NCI-H1417 (cell line): ENCODE results near the gene EPO.

Source experiments
- DNase-seq, 3 experiments: peaks; one replicate each; lab custom pipeline; 2025; lab: John Stamatoyannopoulos, UW

EPO gene

DNA sequence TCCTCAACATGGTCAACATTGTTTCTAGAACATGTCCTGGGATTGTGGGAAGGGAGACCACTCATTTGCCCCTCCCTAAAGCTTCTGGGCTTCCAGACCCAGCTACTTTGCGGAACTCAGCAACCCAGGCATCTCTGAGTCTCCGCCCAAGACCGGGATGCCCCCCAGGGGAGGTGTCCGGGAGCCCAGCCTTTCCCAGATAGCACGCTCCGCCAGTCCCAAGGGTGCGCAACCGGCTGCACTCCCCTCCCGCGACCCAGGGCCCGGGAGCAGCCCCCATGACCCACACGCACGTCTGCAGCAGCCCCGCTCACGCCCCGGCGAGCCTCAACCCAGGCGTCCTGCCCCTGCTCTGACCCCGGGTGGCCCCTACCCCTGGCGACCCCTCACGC lies at the start of gene EPO:
TSS of gene EPO (plus strand) at position 190 of the 392 bp plus-strand sequence. CDS start 513 bp downstream, outside the sequence.
- DNase-seq: no peak

DNA sequence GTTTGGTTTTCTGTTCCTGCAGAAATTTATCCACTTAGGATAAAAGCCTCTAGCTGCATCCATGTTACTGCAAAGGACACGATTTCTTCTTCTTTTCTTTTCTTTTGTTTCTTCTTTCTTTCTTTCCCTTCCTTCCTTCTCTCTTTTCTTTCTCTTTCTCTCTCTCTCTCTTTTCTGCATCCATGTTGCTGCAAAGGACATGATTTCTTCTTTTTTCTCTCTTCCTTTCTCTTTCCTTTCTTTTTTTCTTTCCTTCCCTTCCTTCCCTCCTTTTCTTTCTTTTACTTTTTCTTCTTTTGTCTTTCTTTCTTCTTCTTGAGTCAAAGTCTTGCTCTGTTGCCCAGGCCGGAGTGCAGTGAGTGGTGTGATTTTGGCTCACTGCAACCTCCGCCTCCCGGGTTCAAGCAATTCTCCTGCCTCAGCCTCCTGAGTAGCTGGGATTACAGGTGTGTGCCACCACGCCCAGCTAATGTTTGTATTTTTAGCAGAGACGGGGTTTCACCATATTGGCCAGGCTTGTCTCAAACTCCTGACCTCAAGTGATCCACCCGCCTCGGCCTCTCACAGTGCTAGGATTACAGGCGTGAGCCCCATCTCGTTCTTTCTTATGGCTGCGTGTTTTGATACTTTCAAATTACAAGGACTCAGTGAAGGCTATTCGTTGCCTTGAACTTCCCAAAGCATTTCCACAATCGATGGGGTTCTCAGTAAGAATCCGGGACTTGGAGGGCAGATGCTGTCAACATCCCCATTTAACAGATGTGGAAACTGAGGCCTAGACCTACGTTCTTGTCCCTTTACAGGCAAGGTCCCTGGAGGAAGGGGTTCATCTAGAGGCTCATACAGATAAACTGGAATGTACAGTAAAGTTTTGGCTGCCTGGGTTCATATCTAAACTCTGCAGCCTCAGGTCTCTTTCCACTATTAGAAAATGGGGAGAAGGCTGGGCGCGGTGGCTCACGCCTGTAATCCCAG lies 48.6 kb upstream of the EPO start:
- no peak for DNase-seq

DNA sequence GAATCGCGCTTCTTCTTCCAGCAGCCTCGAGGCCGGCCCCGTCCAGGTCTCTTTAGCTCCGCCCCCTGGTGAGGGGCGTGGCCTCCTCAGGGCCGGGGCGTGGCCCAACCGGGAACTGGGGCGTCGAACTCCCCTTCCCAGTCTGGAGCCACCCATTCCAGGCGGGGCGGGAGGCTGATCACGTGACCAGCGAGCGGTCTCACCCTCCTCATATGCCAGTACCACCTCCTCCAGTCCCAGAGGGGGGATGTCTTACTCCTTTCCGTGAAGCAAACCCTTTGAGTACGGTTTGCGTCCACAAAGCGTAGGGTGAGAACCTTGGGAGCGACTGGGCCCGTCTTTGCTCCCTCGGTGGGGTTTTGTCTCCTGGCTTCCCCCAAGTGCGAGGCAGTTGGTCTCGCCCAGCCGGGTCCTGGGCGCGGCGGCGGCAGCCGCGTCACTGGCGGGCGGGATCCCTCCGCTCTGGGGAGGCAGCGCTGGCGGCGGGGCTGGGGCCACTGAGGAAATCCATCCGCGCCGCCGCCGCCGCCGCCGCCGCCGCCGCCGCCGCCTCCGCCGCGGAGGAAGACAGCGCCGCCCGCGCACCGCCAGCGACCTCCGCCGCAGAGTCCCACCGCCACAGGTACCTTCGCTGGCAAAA lies 46.8 kb upstream of the EPO start, which contains the start of gene GNB2:
TSS of gene GNB2 (plus strand) at position 439 of the 640 bp plus-strand sequence. CDS start 2,526 bp downstream, outside the sequence.
- peak; percentile 100 for DNase-seq

DNA sequence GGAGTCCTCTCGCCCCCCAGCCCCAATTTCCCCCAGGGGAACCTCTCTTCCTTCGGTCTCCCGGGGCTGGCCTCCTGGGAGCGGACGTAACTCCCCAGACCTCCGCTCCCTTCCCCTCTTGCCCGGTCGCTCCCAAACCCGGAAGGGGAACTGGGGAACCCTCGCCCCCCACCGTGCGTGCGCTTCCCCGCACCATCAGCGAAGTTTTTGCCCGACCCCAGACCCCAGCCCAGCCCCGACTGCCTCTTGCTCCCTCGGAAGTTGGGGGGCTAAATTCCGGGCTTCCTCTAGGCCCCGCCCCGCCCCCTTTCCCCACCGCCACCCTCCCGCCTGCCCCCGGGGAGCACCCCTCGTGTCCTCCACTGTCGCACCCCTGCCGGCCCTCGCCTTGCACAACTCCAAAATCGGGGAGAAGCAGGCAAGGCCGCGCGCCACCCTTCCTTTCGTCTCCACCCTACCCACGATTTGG lies 46.3 kb upstream of the EPO start:
- DNase-seq: peak; percentile 24 to 90 (median 81)

DNA sequence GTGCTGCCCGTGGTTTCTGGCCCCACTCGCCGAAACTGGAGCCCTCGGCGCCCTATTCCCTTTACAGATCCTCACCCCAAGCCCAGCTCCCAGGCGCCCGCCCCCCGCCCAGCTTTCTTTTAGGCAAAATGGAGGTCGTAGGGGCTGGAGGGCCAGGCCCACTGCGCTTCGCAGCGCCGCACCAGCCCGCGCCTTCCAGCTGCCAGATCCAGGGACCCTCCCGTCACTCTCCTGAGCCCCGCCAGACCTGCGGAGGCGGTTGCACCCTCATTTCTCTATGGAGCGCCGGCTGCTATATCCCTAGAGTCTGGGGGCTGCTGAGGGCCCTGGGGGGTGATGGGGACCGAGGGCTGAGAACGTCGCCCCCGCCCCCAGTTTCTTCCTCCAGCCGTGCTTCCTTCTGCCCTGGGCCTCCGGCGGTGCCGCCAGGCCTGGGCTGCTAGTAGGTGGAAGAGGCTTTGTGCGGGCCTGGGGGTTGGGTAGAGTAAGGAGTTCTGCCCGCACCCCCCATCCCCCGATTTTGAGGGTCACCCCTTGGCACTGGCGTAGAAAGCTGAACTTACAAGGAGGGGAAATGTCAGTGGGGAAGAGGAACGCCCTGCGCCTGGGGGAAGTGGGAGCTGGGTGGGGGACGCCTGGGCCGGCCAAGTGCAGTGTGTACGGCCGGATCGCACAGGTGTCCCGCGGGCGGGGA lies 45.7 kb upstream of the EPO start:
- DNase-seq: peak in 2 of 3 experiments; percentile 72 to 73

DNA sequence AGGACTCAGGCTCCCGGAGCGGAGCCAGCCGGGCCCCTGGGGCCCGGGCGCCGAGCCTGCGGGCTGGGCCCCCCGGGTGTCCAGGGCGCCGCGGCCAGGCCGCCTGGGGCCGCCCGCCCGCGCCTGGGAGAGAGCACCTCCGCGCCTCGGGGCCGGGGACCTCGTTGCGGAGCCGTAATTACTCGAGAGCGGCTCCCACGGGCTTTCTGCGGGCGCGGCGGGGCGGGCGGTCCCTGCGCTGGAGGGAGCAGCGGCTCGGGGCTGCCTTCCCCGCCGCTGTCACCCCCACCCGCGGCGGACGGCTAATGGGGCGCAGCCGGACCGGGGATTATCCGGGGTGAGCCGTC lies 45.2 kb upstream of the EPO start:
- DNase-seq: peak; percentile 32 to 84 (median 82)

DNA sequence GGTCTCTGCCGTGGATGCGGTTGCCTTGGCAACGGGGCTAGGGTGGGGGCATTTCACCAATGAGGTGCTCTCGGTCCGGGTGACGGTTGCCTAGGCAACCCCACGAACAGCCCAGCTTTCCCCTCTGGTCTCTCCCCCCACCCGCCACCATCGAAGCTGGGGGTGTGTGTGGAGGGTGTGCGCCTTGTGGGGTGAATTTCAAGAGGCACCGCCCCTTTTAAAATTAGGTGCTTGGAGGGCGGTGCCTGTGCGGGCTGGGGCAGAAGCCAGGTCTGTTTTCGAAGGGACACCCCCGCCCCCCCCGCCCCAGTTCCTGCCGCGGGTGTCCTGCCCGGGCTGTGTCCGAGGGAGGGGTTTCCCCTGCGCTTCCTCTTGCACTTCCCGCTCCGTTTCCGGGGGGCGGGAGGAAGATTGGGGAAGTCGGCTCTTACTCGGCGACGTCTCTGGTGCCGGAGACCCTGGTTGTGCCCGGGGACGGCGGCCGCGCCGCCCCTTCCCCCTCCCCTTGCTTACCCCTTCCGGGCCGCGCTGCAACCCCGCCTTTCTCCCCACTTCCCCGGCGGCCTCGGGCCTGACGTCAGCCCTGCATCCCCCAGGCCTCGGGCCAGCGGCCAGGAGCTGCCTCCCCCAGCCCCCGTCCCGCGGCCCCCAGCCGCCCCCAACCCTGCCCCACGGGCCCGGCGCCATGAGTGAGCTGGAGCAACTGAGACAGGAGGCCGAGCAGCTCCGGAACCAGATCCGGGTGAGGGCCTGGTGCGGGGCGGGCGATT lies 44.5 kb upstream of the EPO start:
- peak; percentile 44 to 95 (median 89) for DNase-seq

DNA sequence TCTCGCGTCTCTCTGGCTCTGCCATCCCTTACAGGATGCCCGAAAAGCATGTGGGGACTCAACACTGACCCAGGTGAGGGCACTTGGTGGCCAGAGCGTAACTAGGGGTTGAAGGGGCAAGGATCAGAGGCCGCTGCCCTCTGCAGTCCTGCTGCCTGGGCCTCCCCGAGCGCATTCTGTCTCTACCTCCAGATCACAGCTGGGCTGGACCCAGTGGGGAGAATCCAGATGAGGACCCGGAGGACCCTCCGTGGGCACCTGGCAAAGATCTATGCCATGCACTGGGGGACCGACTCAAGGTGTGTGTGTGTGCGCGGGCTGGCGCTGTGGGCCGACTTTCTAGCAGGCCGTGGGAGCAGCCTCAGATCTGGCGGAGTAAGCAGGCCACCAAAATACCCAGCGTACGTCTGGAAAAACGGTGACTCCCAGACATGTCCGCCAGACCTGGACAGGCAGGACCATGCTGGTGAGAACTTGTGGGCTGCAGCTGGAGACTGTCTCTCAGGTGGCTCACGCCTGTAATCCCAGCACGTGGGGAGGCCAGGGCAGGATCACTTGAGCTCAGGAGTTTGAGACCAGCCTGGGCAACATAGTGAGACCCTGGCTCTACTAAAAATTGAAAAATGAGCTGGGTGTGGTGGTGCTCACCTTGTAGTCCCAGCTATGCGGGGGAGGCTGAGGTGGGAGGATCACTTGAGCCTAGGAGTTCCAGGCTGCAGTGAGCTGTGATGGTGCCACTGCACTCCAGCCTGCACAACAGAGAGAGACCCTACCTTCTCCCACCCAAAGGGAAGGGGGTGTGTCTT lies 43.6 kb upstream of the EPO start:
- no peak for DNase-seq

DNA sequence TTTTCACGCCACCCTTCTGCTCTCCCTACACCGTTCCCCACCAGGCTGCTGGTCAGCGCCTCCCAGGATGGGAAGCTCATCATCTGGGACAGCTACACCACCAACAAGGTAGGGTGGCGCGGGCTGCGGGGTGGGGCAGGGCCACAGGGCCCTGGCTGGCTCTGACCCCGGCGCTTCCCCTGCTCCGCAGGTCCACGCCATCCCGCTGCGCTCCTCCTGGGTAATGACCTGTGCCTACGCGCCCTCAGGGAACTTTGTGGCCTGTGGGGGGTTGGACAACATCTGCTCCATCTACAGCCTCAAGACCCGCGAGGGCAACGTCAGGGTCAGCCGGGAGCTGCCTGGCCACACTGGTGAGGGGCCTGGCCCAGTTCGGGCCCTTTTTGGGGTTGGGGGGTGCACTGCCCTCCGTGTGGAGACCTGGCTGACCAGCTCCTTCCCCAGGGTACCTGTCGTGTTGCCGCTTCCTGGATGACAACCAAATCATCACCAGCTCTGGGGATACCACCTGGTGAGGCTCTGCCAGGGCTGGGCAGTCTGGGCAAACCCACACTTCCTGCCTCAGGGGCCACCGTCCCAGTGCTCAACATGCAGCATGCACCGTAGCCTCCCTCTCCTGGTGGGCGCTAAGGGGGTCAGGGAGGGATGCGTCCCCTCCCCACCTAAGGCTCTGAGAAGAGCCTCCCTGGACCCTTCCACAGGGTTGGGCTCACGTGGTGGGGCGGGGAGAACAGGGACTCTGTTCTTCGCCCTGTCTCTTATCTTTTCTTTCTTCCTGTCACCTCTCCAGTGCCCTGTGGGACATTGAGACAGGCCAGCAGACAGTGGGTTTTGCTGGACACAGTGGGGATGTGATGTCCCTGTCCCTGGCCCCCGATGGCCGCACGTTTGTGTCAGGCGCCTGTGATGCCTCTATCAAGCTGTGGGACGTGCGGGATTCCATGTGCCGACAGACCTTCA lies 42.7 kb upstream of the EPO start:
- no peak for DNase-seq

DNA sequence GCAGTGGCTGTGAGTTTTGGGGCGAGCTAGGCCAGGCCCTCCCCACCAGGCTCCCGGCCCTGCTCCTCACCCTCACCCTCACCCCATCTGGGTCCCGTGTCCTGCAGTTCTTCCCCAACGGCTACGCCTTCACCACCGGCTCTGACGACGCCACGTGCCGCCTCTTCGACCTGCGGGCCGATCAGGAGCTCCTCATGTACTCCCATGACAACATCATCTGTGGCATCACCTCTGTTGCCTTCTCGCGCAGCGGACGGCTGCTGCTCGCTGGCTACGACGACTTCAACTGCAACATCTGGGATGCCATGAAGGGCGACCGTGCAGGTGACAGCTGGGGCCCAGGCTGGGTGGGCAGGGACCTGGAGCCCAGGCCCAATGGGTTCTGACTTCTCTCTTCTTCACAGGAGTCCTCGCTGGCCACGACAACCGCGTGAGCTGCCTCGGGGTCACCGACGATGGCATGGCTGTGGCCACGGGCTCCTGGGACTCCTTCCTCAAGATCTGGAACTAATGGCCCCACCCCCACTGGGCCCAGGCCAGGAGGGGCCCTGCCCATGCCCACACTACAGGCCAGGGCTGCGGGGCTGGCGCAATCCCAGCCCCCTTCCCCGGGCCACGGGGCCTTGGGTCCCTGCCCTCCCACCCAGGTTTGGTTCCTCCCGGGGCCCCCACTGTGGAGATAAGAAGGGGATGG lies 41.8 kb upstream of the EPO start:
- no peak for DNase-seq

DNA sequence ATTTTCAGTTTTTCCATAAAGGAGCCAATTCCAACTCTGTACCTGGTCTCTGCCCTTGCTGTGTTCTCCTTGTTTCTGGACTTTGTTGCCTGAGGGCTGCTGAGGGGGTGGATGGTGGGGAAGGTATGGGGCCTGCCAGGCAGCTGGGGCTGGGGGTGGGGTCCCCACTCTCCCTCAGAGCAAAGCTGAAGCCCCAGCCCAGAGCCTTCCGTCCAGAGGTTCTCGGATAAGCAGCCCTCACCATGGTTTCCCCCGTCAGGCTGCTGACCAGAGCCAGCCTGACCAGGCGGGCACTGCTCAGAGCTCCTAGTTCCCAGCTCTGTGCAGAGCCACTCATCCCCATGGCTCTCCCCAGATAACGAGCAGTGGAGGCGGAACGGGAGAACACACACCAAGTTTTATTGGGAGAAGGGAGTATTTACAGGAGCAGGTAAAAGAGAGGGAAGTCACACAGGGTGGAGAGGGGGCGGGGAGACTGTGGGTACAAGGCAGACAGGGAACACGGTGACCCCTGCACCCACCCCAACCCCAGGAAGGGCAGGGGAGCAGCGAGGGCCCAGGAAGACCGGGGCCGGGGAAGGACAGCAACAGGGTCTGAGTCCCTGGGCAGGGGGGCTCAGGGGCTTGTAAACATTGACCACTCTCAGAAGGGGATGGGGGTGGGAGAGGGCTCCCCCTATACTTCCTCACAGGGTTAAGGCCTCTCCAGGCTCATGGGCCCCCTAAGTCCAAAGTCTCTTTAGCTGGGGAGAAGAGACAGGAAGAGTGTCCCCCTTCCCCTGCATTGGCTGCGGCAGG lies 40.9 kb upstream of the EPO start:
- no peak for DNase-seq

DNA sequence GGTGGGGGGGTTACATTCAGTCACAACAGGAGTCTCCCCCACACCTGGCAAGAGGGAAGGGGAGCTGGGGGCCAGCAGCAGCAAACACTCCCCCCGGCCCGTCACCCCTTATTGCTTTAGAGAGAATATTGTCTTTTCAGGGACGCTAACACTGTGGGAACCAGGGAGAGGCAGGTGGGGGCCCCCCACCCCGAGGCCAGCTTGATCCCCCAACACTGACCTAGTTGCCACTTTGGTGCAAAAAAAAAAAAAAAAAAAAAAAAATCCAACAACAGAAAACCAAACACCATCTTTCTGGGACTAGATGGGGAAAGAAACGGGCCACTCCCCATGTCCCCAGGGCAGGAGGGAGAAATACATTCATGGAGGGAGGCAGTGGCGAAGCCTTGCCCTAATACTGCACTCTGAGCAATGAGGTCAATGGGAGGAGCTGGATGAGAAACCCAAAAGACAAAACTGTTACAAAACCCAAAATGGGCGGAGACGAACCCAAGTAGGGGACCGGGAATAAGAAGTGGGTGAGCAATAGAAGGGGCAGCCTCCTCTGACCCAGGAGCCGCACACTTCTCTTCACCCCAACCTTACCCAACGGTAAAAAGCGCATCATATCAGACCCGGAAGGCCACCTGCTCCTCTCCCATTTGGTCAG lies 40.2 kb upstream of the EPO start:
- DNase-seq: no peak

DNA sequence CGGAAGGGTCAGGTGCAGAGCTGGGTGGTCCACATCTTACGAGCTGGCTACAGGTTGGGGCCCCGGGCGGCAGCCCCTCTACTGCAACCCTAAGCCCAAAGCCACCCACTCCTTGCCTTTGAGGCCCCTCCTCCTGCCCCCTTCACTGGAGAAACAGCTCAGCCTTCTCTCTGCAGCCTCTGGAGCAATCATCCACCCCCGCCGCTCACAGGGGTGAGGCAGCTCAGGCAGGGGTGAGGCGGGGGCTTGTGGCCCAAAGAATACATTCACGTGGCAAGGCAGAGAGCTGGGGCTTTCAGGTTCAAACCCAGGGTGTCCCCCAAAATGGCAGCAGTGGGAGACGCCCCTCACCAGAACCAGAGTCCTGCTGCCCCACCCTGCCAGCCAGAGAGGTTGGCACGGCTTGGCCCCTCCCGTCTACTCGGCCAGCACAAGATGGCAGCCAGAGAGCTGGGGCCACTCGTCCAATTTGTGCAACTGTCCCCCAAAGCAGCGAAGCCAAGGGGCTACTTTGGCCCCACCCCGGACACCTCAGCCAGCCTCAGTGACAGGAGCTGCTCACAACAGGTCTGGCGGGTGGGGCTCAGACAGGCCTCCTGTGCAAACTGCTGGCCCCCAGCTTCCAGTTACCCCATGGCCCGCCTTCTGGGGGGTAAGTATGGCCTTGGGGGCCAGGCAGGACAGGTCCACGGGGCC lies 39.5 kb upstream of the EPO start:
- DNase-seq: no peak

DNA sequence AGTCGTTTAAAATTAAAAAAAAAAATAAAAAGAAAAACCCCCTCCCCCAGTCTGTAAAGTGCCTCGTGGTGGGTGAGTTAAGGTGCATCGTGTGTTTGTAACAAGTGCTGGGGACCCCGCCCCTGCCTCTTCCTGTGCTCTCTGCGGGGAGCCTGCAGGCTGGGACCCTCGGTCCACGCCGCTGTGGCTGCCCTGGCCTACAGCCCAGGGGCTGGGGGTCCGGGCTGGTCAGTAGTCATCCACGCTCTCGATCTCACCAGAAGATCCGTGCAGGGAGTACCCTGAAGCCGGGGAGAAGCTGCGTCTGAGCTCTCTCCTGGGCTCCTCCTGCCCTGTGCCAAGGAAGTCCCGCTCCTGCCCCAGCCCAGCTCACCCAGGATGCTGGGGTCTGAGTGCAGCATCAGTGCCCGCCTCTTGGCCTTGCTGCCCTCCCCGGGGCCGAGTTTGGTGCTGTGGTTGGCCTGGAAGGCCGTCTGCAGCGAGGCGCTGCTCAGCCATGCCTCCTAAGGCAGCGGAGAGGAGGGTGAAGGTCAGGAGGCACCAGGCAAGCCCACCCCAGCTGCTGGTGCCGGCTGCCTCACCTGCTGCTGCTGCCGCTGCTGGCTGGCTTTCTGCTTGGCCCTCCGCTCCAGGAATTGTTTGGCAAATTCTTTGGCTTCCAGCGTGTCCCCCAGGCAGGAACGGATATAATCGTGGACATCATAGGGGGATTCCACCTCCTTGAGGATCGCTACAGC lies 38.6 kb upstream of the EPO start:
- no peak for DNase-seq

DNA sequence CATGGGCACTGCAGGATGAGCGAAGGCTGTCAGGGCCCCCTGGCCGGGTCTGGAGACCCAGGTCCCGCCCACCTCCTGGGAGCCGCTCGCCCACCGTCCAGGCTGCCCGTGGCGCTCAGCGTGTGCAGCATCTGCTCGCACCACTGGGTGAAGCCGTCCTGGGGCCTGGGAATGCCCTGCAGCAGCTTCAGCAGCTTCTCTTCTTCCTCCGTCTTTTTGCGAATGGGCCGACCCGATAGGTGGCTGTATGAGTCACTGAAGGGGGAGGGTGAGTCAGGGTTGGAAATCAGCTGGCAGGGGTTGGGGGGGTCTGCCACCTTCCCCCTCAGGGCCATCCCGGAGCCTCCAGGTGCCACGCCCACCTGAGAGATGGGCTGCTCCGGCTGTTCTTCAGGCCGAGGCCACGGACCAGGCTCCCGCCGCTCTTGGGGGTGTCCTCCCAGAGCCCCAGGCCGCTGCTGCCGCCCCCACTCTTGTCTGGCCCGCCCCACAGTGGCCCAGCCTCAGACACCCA lies 38.0 kb upstream of the EPO start:
- DNase-seq: no peak
